ENCODE results near the gene VSTM2L.

VSTM2L gene

GRCh38 chr20:37939701-37940560, 37.0 kb downstream of the VSTM2L start:
- 0 out of 2 replicates have a peak, but pooled peaks cover 1% of the 10 kb centered on the region for H3K4me1 ChIP-seq (ENCODE audit: control insufficient read depth, insufficient read depth, low read length)
- H3K27me3 ChIP-seq (ENCODE audit: control insufficient read depth, insufficient read depth, low read length): no peaks in the 10 kb centered on the region
- no peak overlapping the region for H3K27ac ChIP-seq (ENCODE audit: low read length)
- no peak for DNase-seq (ENCODE audit: low read depth, low spot score)
- WGBS (ENCODE audit: insufficient coverage, insufficient read length): no CpG with 5 or more reads among the region's 25 CpGs
- no peak overlapping the region for H3K4me3 ChIP-seq (ENCODE audit: low read length)
- H3K36me3 ChIP-seq (ENCODE audit: control insufficient read depth, insufficient read depth, low read length): no peaks in the 10 kb centered on the region
- no peaks in the 10 kb centered on the region for H3K9me3 ChIP-seq (ENCODE audit: control insufficient read depth, insufficient read depth, low read length)

- Histone ChIP-seq H3K36me3 (ENCODE audit: control insufficient read depth, insufficient read depth, low read length) (no peaks in the 10 kb centered on the region), H3K9me3 (ENCODE audit: control insufficient read depth, insufficient read depth, low read length) (no peaks in the 10 kb centered on the region), H3K27me3 (ENCODE audit: control insufficient read depth, insufficient read depth, low read length) (no peaks in the 10 kb centered on the region), H3K4me3 (ENCODE audit: low read length) (no peak overlapping the region), H3K4me1 (ENCODE audit: control insufficient read depth, insufficient read depth, low read length) (no peaks in the 10 kb centered on the region), H3K27ac (ENCODE audit: low read length) (no peak overlapping the region)
- no CpG with 5 or more reads among the region's 6 CpGs for WGBS (ENCODE audit: insufficient coverage, insufficient read length)
- no peak for DNase-seq (ENCODE audit: low read depth, low spot score)
Measured at GRCh38 chr20:37940858-37941257, 37.9 kb downstream of the VSTM2L start.

GRCh38 chr20:37941332-37941731, 38.4 kb downstream of the VSTM2L start:
- DNase-seq (ENCODE audit: low read depth, low spot score): peak; percentile 27
- Histone ChIP-seq H3K36me3 (ENCODE audit: control insufficient read depth, insufficient read depth, low read length) (no peaks in the 10 kb centered on the region), H3K9me3 (ENCODE audit: control insufficient read depth, insufficient read depth, low read length) (no peaks in the 10 kb centered on the region), H3K4me3 (ENCODE audit: low read length) (no peak overlapping the region), H3K27ac (ENCODE audit: low read length) (no peak overlapping the region), H3K27me3 (ENCODE audit: control insufficient read depth, insufficient read depth, low read length) (no peaks in the 10 kb centered on the region), H3K4me1 (ENCODE audit: control insufficient read depth, insufficient read depth, low read length) (no peaks in the 10 kb centered on the region)
- WGBS (ENCODE audit: insufficient coverage, insufficient read length): no CpG with 5 or more reads among the region's 8 CpGs

GRCh38 chr20:37941992-37942391, 39.1 kb downstream of the VSTM2L start:
- Histone ChIP-seq H3K4me3 (ENCODE audit: low read length) (no peak overlapping the region), H3K27ac (ENCODE audit: low read length) (no peak overlapping the region), H3K36me3 (ENCODE audit: control insufficient read depth, insufficient read depth, low read length) (no peaks in the 10 kb centered on the region), H3K4me1 (ENCODE audit: control insufficient read depth, insufficient read depth, low read length) (no peaks in the 10 kb centered on the region), H3K27me3 (ENCODE audit: control insufficient read depth, insufficient read depth, low read length) (no peaks in the 10 kb centered on the region), H3K9me3 (ENCODE audit: control insufficient read depth, insufficient read depth, low read length) (no peaks in the 10 kb centered on the region)
- WGBS (ENCODE audit: insufficient coverage, insufficient read length): no CpG with 5 or more reads among the region's 6 CpGs
- DNase-seq (ENCODE audit: low read depth, low spot score): no peak

- no peaks in the 10 kb centered on the region for H3K27me3 ChIP-seq (ENCODE audit: control insufficient read depth, insufficient read depth, low read length)
- H3K36me3 ChIP-seq (ENCODE audit: control insufficient read depth, insufficient read depth, low read length): no peaks in the 10 kb centered on the region
- H3K9me3 ChIP-seq (ENCODE audit: control insufficient read depth, insufficient read depth, low read length): no peaks in the 10 kb centered on the region
- no peak overlapping the region for H3K4me3 ChIP-seq (ENCODE audit: low read length)
- H3K4me1 ChIP-seq (ENCODE audit: control insufficient read depth, insufficient read depth, low read length): no peaks in the 10 kb centered on the region
- no peak overlapping the region for H3K27ac ChIP-seq (ENCODE audit: low read length)
- no peak for DNase-seq (ENCODE audit: low read depth, low spot score)
- no CpG with 5 or more reads among the region's 12 CpGs for WGBS (ENCODE audit: insufficient coverage, insufficient read length)
Measured at GRCh38 chr20:37943033-37943432, 40.1 kb downstream of the VSTM2L start.

GRCh38 chr20:37943501-37944455, 40.9 kb downstream of the VSTM2L start:
- H3K36me3 ChIP-seq (ENCODE audit: control insufficient read depth, insufficient read depth, low read length): no peaks in the 10 kb centered on the region
- DNase-seq (ENCODE audit: low read depth, low spot score): no peak
- no peak overlapping the region for H3K4me3 ChIP-seq (ENCODE audit: low read length)
- no peaks in the 10 kb centered on the region for H3K27me3 ChIP-seq (ENCODE audit: control insufficient read depth, insufficient read depth, low read length)
- no peaks in the 10 kb centered on the region for H3K4me1 ChIP-seq (ENCODE audit: control insufficient read depth, insufficient read depth, low read length)
- WGBS (ENCODE audit: insufficient coverage, insufficient read length): no CpG with 5 or more reads among the region's 47 CpGs
- H3K27ac ChIP-seq (ENCODE audit: low read length): no peak overlapping the region
- H3K9me3 ChIP-seq (ENCODE audit: control insufficient read depth, insufficient read depth, low read length): no peaks in the 10 kb centered on the region

- Histone ChIP-seq H3K27ac (ENCODE audit: low read length) (no peak overlapping the region), H3K4me1 (ENCODE audit: control insufficient read depth, insufficient read depth, low read length) (no peaks in the 10 kb centered on the region), H3K9me3 (ENCODE audit: control insufficient read depth, insufficient read depth, low read length) (no peaks in the 10 kb centered on the region), H3K36me3 (ENCODE audit: control insufficient read depth, insufficient read depth, low read length) (no peaks in the 10 kb centered on the region), H3K27me3 (ENCODE audit: control insufficient read depth, insufficient read depth, low read length) (no peaks in the 10 kb centered on the region), H3K4me3 (ENCODE audit: low read length) (no peak overlapping the region)
- DNase-seq (ENCODE audit: low read depth, low spot score): no peak
- WGBS (ENCODE audit: insufficient coverage, insufficient read length): no CpG with 5 or more reads among the region's 11 CpGs
Measured at GRCh38 chr20:37944456-37944981, 41.6 kb downstream of the VSTM2L start.

- Histone ChIP-seq H3K36me3 (ENCODE audit: control insufficient read depth, insufficient read depth, low read length) (no peaks in the 10 kb centered on the region), H3K4me1 (ENCODE audit: control insufficient read depth, insufficient read depth, low read length) (no peaks in the 10 kb centered on the region), H3K27ac (ENCODE audit: low read length) (no peak overlapping the region), H3K27me3 (ENCODE audit: control insufficient read depth, insufficient read depth, low read length) (no peaks in the 10 kb centered on the region), H3K4me3 (ENCODE audit: low read length) (no peak overlapping the region), H3K9me3 (ENCODE audit: control insufficient read depth, insufficient read depth, low read length) (no peaks in the 10 kb centered on the region)
- no peak for DNase-seq (ENCODE audit: low read depth, low spot score)
- WGBS (ENCODE audit: insufficient coverage, insufficient read length): no CpG with 5 or more reads among the region's 11 CpGs
Measured at GRCh38 chr20:37945091-37945547, 42.2 kb downstream of the VSTM2L start.

- no CpG with 5 or more reads among the region's 5 CpGs for WGBS (ENCODE audit: insufficient coverage, insufficient read length)
- Histone ChIP-seq H3K9me3 (ENCODE audit: control insufficient read depth, insufficient read depth, low read length) (no peaks in the 10 kb centered on the region), H3K36me3 (ENCODE audit: control insufficient read depth, insufficient read depth, low read length) (no peaks in the 10 kb centered on the region), H3K4me3 (ENCODE audit: low read length) (no peak overlapping the region), H3K27me3 (ENCODE audit: control insufficient read depth, insufficient read depth, low read length) (no peaks in the 10 kb centered on the region), H3K4me1 (ENCODE audit: control insufficient read depth, insufficient read depth, low read length) (no peaks in the 10 kb centered on the region), H3K27ac (ENCODE audit: low read length) (no peak overlapping the region)
- no peak for DNase-seq (ENCODE audit: low read depth, low spot score)
Measured at GRCh38 chr20:37946946-37947345, 44.0 kb downstream of the VSTM2L start.

GRCh38 chr20:37947943-37948342, 45.0 kb downstream of the VSTM2L start:
- DNase-seq (ENCODE audit: low read depth, low spot score): no peak
- Histone ChIP-seq H3K4me3 (ENCODE audit: low read length) (no peak overlapping the region), H3K36me3 (ENCODE audit: control insufficient read depth, insufficient read depth, low read length) (no peaks in the 10 kb centered on the region), H3K4me1 (ENCODE audit: control insufficient read depth, insufficient read depth, low read length) (no peaks in the 10 kb centered on the region), H3K9me3 (ENCODE audit: control insufficient read depth, insufficient read depth, low read length) (no peaks in the 10 kb centered on the region), H3K27me3 (ENCODE audit: control insufficient read depth, insufficient read depth, low read length) (no peaks in the 10 kb centered on the region), H3K27ac (ENCODE audit: low read length) (no peak overlapping the region)
- no CpG with 5 or more reads among the region's 6 CpGs for WGBS (ENCODE audit: insufficient coverage, insufficient read length)

All from iPS DF 6.9 (cell line).